Heart right ventricle (tissue), 16 donors: Measurements from ENCODE around the gene TMEM174. TPM values are rescaled to one million over a fixed set of nuclear protein-coding genes. Genes with fewer than 3 reads are reported as not detected.

ENCODE experiments used
- ATAC-seq, 8 donors: fragments of 200-7000 bp; cut with Tn5 transposase; one replicate each; pipeline ENCODE4 v1.9.1; 2020; ENCODE audit warnings: mild to moderate bottlenecking in 8 of 8, moderate library complexity in 8 of 8, moderate number of reproducible peaks in 1 of 8
- DNase-seq, 2 donors: peaks; one replicate each; pipeline ENCODE4 v3.0.0-alpha.2; 2020
- H3K27ac ChIP-seq, 10 donors: fragments of 200-600 bp; sonication (generic) in 2 of 10; one replicate each; pipeline versions ENCODE4 v1.5.0 to v1.8.0; 2020 to 2022; ENCODE audit warnings: mild to moderate bottlenecking in 3 of 10
- H3K27me3 ChIP-seq, 7 donors: fragments of 200-600 bp; one replicate each; pipeline ENCODE4 v1.8.0; 2021 to 2022; ENCODE audit warnings: mild to moderate bottlenecking in 2 of 7
- H3K36me3 ChIP-seq, 9 donors: fragments of 200-600 bp; sonication (generic) in 1 of 9; one replicate each; pipeline versions ENCODE4 v1.5.0 to v1.8.0; 2020 to 2022; ENCODE audit warnings: mild to moderate bottlenecking in 2 of 9
- H3K4me1 ChIP-seq, 9 donors: fragments of 200-600 bp; sonication (generic) in 1 of 9; one replicate each; pipeline versions ENCODE4 v1.5.0 to v1.8.0; 2020 to 2022; ENCODE audit warnings: mild to moderate bottlenecking in 4 of 9
- H3K4me3 ChIP-seq, 10 donors: fragments of 200-600 bp; sonication (generic) in 2 of 10; one replicate each; pipeline versions ENCODE4 v1.5.0 to v1.8.0; 2020 to 2022; ENCODE audit warnings: mild to moderate bottlenecking in 7 of 10, moderate library complexity in 2 of 10
- H3K9me3 ChIP-seq, 11 donors: fragments of 200-600 bp in 10 of 11; sonication (generic) in 2 of 11; one replicate each; pipeline versions ENCODE4 v1.5.0 to v1.8.0; 2013 to 2022; ENCODE audit warnings: mild to moderate bottlenecking in 2 of 11, control low read depth in 1 of 11, moderate library complexity in 1 of 11
- CTCF ChIP-seq, 9 donors: fragments of 200-600 bp; sonication (generic) in 2 of 9; IDR thresholded peaks; one replicate each; pipeline versions ENCODE4 v1.5.0 to v1.8.0; 2021 to 2022; ENCODE audit warnings: antibody characterized with exemption in 9 of 9, mild to moderate bottlenecking in 5 of 9, moderate library complexity in 1 of 9
- WGBS, 2 donors: extraction: QIAGEN DNeasy Blood & Tissue Kit; methylation state at CpG; one replicate each; pipeline ENCODE4 v1.1.7; 2013; ENCODE audit warnings: inconsistent platforms in 1 of 2; 5-methylcytosine and 5-hydroxymethylcytosine counted together
- intact Hi-C, 10 donors: fragments of 100-400 bp; cut with DNase I; formaldehyde crosslinking; loops; one replicate each; pipeline versions ENCODE4 v1.11.1 to v1.14.2; 2022
- polyA plus RNA-seq, 2 donors: library from polyadenylated mRNA; stranded (reverse); fragments of 200-250 nt; gene quantifications; one replicate each; pipeline ENCODE4 v1.2.3, GENCODE V29; 2013
- total RNA-seq, 10 donors: library from RNA; stranded (reverse); fragmentation: NEBNext Ultra II Directional in 3 of 10; extraction: Animal tissue kit (Norgen Biotek cat#: 25700) in 3 of 10; gene quantifications; one replicate each; pipeline versions ENCODE4 v1.2.1 to v1.2.4, GENCODE V29; 2021 to 2023
- donor health status: Arrhythmogenic right ventricular cardiomyopathy.
- donor health status: ischemic (EF 13 %, LVEDD 7.1; RV severe dilation, severe dysfunction).
- donor health status: healthy with polysubstance abuse.
- donor health status: DM: no; HTN: yes; CAD: no.
- donor health status: DM: no; HTN: no; CAD: no.
- donor health status: ischemic (EF 25% LVEDD 6.9; RV normal size, moderate dysfunction).
- donor health status: ischemic (EF 25% LVEDD 5.7; RV mildly dilated, moderate dysfunction).
- donor health status: healthy.
- donor health status: DM: yes; HTN: yes; CAD: no.
- donor health status: Ischemic cardiomyopathy.
- donor health status: ischemic (EF 35%, LVEDD 5.7; RV mildly dilated, moderate dysfunction).
- donor health status: nonischemic (EF 11% LVEDD 7.7; RV severe dilation, severe dysfunction).
- donor health status: DM: yes; HTN: yes; CAD: no.
- donor health status: PGD.
- donor health status: ischemic (EF 29% LVEDD 5.4; RV normal size, mild dysfunction).
- donor health status: nonischemic (EF 23%, LVEDD 6.1; RV moderate dilation, normal function).

TMEM174 gene
- total and polyA plus RNA-seq, 12 donors = not detected

- WGBS, 2 donors = 53 to 59% methylated on average over 6 of the region's 6 CpGs
- Histone ChIP-seq H3K4me1 (no peaks in the 10 kb centered on the region), H3K27ac (no peak overlapping the region), H3K36me3 (no peaks in the 10 kb centered on the region), H3K27me3 (peaks cover 0 to 63% (median 23%) of the 10 kb centered on the region in 7 donors), H3K4me3 (no peak overlapping the region), H3K9me3 (peaks cover 0 to 8% (median 0%) of the 10 kb centered on the region in 11 donors)
- intact Hi-C loops = no loop called here
- no peak for ATAC-seq
- no peak for DNase-seq
- no peak for TF ChIP-seq CTCF (IDR thresholded peaks at IDR 0.05)
Observed at GRCh38 chr5:73189871-73190376, 16.9 kb downstream of the TMEM174 start.

GRCh38 chr5:73192370-73192769, 19.4 kb downstream of the TMEM174 start:
- Histone ChIP-seq H3K27ac (no peak overlapping the region), H3K9me3 (no peaks in the 10 kb centered on the region), H3K36me3 (no peaks in the 10 kb centered on the region), H3K4me3 (no peak overlapping the region), H3K27me3 (peaks cover 0 to 75% (median 28%) of the 10 kb centered on the region in 7 donors), H3K4me1 (no peaks in the 10 kb centered on the region)
- ATAC-seq (no peak), DNase-seq (no peak)
- TF ChIP-seq CTCF (IDR thresholded peaks at IDR 0.05) = no peak
- 86% methylated on average over 4 of the region's 4 CpGs for WGBS, 2 donors
- intact Hi-C loops = no loop called here

- DNase-seq = no peak
- whole genome bisulfite sequencing, 2 donors = 62 to 72% methylated on average over 4 of the region's 4 CpGs
- intact Hi-C loops = no loop called here
Observed at GRCh38 chr5:73193592-73193991, 20.6 kb downstream of the TMEM174 start.

GRCh38 chr5:73196201-73196600, 23.2 kb downstream of the TMEM174 start:
- intact Hi-C loops = no loop called here
- Histone ChIP-seq H3K9me3 (no peaks in the 10 kb centered on the region), H3K27me3 (peaks cover 0 to 64% (median 22%) of the 10 kb centered on the region in 7 donors), H3K27ac (no peak overlapping the region), H3K36me3 (no peaks in the 10 kb centered on the region), H3K4me1 (no peaks in the 10 kb centered on the region), H3K4me3 (no peak overlapping the region)
- no peak for DNase-seq
- no peak for TF ChIP-seq CTCF (IDR thresholded peaks at IDR 0.05)
- no peak for ATAC-seq
- 84 to 97% methylated on average over 1 of the region's 1 CpG for WGBS, 2 donors

More at GRCh38 chr5:73193592-73193991, 20.6 kb downstream of the TMEM174 start:
- Histone ChIP-seq H3K9me3 (no peaks in the 10 kb centered on the region), H3K27ac (no peak overlapping the region), H3K4me1 (no peaks in the 10 kb centered on the region), H3K27me3 (peaks cover 0 to 86% (median 28%) of the 10 kb centered on the region in 7 donors), H3K36me3 (no peaks in the 10 kb centered on the region), H3K4me3 (no peak overlapping the region)
- ATAC-seq = no peak
- TF ChIP-seq CTCF (IDR thresholded peaks at IDR 0.05) = no peak
